ENCODE data around the gene BAHD1. TPM values are rescaled to one million over a fixed set of nuclear protein-coding genes. Genes with fewer than 3 reads are reported as not detected.

The BAHD1 gene
- total RNA-seq, 1 donor from 2014 or later: 17.7 TPM

DNA sequence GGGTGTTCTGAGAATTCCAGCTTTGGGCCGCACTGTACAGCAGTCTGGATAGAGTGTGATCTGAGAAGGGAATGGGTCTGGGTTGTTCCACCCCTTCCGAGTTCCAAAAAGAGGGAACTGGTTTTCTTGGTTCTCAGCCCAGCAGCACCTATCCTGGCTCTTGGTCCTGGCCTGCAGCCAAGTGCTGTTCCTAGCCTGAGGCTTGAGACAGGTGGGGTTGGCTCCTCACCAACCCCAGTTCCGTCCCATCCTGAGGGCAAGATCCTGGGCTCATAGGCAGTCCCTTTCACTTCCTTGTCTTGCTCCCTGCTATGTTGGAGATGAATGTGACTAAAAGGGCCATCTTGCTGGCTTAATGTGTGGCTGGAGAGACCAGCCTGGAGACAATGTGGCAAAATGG, 20.0 kb upstream of the BAHD1 start:
- intact Hi-C loops (cut with DNase I): loop anchor here (1.0 to 10.0 kb wide), 4 partner anchors 52 to 356 kb away; partner anchors contain the start of gene CCDC9B
- no peak for DNase-seq (ENCODE audit: low spot score)

DNA sequence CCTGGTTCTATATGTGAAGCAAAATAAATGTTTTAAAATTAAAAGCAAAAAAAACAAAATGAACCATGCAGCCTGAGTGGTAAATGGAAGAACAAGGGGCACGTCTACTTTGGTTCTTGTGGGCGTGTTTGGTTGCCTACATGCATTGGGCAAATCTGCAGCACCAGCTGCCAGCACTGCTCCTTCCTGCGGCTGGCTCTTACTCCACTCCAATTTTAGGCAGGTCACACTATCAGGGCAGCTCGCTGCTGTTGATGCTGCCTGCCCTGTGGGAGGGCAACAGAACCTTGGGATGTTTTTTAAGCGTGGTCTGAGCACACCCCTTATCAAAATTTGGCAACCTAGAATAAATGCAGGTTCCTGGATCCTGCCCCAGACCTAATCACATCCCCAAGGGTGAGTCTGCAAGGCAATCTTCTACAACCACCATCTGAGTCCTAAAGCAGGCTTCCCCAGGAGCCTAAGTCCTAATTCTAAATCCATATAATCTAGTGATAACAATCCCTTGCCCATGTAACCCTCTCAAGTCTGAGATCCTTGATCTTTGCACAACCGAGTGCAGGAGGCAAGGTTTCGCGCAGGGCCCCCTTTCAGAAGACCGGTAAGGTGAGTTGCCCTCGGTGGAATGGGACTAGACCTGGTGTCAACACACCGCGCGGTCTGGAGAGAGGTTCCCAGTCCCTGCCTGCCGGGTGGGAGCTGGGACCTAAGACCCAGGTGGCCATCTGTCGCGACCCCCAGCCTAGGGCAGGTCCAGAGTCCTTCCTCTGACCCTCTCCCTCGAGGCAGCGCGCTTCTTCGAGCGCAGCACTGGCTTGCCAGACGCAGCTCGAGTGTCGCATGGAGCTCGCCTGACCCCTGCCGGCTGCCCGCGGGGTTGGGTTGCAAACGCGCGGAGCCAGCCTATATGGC, 19.3 kb upstream of the BAHD1 start:
- intact Hi-C loops (cut with DNase I): loop anchor here (1.0 to 10.0 kb wide), 5 partner anchors 53 to 357 kb away; partner anchors contain the start of gene CCDC9B
- peak; percentile 94 for DNase-seq (ENCODE audit: low spot score)

DNA sequence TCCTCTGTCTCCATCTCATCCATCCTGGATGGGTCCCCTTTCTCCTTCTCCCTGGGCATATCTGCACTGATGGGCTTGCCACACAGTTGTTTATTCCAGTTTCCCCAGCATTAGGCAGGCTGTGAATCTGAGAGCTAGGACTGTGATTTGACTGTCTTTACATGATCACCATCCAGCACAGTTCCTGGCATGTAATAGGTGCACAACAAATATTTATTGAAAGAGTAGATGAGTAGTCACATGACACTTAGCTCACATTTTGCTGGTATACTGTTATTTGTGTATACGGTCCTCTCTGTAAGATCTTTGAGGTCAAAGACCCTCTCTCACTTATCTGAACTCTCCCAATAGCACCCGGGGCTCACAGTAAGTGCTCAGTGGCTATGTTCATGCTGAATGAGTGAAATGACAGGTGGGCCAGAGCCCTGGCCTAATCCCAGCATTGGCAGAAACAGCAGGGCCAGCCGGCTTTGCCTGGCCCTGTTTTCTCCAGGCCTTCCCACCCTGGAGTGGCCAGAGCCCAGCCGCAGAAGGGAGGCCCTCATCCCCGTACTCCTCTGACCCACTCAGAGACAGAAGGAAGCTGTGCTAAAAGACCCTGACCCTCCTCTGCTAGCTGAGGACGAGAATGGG, 16.2 kb upstream of the BAHD1 start:
- intact Hi-C loops (cut with DNase I): loop anchor here (10.0 kb wide), 1 partner anchor 360 kb away; no protein-coding TSS in a partner anchor
- DNase-seq (ENCODE audit: low spot score): no peak

DNA sequence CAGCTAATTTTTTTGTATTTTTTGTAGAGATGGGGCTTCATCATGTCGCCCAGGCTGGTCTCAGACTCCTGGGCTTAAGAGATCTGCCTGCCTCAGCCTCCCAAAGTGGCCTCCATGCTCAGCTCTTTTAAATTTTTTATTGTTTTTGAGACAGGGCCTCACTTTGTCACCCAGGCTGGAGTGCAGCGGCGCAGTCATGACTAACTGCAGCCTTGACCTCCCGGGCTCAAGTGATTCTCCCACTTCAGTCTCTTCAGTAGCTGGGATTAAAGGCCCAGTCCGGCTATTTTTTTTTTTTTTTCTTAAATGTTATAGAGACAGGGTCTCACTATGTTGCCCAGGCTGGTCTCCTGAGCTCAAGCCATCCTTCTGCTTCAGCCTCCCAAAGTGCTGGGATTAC, 15.1 kb upstream of the BAHD1 start:
- no peak for DNase-seq (ENCODE audit: low spot score)
- intact Hi-C loops (cut with DNase I): loop anchor here (10.0 kb wide), 1 partner anchor 361 kb away; no protein-coding TSS in a partner anchor

DNA sequence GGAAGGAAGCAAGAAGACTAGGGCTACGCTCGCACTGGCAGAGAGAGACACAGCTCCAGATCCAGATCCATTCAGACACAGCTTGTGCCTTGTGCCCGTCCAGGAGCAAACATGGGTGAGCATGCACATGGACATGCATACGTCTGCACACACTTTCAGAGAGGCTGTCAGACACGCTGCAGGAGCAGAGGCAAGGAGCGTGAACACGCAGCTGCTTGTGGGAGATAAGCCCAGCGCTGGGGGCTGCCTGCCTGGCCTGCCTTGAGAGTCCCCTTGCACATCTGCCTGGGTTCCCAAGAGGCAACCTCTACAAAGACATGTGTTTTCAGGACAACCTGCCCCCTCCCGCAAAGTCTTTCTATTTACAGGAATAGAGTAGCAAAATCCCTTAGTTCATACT, 13.6 kb upstream of the BAHD1 start:
- DNase-seq (ENCODE audit: low spot score): no peak
- intact Hi-C loops (cut with DNase I): loop anchor here (10.0 kb wide), 1 partner anchor 362 kb away; no protein-coding TSS in a partner anchor

DNA sequence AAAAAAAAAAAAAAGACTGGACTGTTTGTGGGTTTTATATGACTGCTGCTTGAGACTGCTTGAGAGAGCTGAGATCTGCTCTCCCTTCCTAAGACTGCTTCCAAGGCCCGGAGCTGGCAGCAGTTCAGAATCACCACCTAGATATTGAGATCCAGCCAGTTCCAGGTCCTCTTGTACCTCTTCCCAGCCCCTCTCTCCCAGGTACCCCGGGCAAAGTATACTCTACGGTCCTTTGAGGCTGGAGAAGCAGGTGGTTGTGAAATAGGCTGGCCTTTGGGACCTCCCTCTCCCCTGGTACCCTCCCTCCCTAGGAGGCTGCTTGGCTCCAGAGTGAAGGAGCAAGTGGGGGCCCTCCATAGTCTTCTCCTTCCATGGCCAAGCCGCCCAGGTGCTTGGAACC, 12.6 kb upstream of the BAHD1 start:
- intact Hi-C loops (cut with DNase I): loop anchor here (10.0 kb wide), 1 partner anchor 363 kb away; no protein-coding TSS in a partner anchor

DNA sequence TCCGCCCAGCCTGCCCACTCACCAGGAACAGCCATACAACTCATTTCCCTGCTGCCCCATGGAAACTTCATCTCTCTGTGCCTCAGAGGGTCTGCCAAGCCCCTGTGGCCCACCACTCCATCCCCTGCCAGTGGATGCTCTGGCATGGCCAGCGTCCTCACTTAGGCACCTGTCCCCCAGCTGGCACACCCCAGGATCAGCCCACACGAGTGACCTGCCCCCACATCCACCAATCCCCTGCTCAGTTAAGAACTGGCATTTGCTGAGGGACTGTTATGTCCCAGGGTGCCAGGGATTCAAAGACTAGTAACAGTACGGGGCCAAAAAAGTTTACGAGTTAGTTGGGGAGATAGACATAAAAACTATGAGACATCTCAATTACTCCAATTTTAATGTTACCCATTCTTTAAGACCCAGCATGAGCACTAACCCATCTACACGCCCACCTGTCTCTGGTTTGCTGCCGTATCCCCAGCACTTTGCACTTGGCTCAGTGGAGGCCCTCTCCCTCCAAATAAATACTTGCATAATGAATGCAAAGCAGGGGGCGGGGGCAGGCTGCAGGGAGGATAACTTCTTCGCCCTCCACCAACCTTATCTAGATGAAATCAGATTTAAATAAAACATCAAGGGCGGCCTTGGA, 11.6 kb upstream of the BAHD1 start:
- intact Hi-C loops (cut with DNase I): loop anchor here (10.0 kb wide), 1 partner anchor 364 kb away; no protein-coding TSS in a partner anchor
- no peak for DNase-seq (ENCODE audit: low spot score)

More for the DNA sequence above, 12.6 kb upstream of the BAHD1 start:
- DNase-seq (ENCODE audit: low spot score): no peak

DNA sequence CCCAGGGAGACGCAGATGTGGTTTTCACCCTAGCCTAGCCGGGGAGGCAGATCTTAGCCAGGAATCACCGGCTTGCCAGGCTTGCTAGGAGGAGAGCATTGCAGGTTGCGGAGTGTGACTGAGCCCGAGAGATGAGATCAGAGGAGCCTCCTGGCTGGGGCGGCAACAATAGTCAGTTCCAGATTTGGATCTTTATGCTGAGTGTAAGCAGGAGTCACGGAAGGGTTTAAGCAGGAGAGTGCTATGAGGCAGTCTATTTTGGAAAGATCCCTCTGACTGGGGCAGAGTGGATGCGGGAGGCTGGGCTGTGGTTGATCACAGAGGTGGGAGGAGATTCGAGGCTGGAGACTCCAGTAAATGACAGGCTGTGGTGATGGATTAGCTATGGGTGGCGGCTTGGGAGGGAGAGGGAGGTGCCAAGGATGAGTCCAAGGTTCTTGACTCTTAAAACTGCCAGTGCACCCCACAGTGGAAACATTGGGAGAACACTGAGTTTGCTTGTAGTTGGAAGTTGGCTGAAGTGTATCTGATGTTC, 10.4 kb upstream of the BAHD1 start:
- intact Hi-C loops (cut with DNase I): no loop called here
- no peak for DNase-seq (ENCODE audit: low spot score)

DNA sequence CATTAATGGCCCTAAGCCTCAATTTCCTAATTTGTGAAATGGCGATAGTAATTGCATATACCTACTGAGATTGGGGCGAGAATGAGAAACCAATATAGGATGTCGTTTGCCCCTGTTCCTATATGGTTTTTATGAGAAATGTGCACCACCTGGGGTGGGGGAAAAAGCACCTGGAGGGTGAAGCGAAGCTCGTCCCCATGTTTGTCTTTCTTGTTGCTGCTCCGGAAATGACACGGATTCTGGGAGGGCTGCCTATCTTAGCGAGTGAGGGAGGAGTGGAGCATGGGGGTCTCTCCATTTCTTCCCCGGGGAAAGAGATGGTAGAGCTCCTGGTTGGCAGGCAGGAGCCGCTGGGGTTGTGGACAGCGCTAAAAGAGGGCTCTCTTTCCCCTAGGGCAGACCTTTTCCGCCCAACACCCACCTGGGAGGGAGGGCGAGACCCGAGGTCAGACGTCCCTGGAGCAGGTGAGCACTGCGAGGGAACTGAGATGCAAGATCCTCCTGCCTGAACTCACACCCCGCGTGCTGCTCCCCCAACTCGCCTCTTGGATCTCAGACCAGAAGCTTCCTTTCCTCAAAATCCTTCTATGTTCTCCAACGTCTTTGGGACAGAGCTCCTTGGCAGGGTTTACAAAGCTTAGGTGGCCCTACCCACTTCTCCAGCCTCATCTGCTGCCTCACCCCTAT, 5.6 kb upstream of the BAHD1 start:
- DNase-seq (ENCODE audit: low spot score): no peak

DNA sequence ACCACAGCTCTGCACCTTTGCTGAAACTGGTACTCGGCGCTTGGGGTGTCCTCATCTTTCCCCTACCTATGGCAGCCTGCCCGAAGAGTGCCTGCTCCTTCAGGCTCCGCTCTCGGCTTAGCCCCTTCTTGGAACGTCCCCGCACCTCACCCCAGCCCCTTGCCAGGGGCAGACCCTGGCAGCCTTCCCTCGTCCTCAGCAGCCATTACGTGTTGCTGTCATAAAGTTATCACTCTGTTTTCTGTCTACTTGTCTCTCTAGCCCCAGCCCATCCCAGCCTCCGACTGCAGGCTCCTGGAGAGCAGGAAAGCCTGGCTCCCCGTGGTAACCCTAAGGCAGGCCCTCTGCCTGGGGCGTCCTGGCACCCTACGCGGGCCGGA, 5.1 kb upstream of the BAHD1 start:
- intact Hi-C loops (cut with DNase I): no loop called here

More for the DNA sequence above, 5.6 kb upstream of the BAHD1 start:
- intact Hi-C loops (cut with DNase I): no loop called here

DNA sequence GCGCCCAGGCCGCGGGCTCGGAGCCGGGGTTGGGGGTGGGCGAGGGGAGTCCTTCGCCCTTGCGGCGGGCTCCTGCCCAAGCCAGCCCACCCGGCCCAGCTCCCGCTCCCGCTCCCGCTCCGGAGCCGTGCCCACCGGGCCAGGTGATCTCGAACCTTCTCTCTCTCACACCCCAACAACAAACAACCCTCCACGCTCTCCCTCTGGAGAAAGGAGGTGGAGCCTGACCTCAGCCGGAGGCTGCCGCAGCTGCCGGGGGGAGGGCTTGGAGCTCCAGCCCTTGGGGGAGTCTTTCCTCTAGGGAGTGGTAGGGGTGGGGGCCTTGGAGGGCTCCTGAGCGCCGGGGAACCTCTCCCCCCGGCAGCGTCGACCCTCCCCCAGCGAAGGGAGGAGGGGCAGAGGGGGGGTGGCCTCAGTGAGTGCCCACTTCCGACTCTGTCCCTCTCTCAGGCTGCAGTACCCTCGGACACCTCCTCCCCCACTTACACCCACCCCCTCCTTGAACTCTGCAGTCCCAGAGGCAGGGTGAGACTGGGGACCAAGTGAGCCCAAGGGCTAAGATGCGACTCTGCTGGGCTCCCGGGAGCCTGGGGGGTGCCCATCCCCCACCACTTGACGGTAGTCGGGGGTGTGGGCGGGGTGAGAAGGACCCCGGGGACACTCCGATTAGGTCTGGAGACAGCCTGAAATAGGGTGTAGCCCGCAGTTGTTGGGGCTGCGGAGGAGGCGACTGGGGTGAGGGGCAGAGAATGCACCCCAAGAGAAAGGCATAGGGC, 4.4 kb upstream of the BAHD1 start:
- intact Hi-C loops (cut with DNase I): no loop called here
- DNase-seq (ENCODE audit: low spot score): no peak

More for the DNA sequence above, 5.1 kb upstream of the BAHD1 start:
- no peak for DNase-seq (ENCODE audit: low spot score)

DNA sequence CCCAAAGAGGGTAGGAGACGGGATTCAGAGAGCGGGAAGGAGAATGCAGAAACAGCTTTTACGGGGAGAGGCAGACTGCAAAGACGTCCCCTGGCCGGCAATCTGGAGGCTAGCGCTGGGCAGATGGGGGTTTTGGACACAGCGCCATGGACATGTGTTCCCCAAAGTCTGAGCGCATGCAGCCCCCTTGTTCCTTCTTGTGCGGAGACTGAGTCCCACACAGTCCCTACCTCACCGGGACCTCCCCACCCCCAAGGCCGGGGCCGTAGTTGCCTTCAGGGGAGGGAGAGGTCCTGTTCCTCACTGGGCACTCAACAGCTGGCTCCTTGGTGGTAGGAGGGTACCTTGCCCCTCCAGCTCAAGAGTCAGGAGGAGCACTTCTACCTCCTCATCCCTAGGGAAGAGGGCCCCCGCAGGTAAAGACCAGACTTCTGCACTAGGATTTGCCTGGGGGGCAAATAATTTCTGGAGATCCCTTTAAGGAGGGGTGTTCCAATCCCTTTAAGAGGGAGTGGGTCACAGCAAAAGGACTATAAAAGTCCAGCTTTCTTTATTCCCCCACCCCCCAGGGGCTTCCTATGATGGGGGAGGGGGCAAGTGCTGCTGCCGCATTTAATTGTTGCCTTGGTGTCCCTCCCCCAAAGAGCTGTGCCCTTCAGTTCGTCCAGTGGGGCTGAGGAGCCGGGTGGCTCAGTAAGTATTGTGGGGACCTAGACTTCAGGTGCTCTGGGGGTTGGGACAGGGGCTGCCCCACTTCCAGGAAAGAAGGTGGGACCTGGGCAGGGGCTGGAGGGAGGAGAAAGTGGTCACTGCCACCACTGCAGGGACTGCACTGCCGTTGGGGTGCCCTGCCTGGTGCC, 3.6 kb upstream of the BAHD1 start:
- intact Hi-C loops (cut with DNase I): no loop called here
- DNase-seq (ENCODE audit: low spot score): no peak

DNA sequence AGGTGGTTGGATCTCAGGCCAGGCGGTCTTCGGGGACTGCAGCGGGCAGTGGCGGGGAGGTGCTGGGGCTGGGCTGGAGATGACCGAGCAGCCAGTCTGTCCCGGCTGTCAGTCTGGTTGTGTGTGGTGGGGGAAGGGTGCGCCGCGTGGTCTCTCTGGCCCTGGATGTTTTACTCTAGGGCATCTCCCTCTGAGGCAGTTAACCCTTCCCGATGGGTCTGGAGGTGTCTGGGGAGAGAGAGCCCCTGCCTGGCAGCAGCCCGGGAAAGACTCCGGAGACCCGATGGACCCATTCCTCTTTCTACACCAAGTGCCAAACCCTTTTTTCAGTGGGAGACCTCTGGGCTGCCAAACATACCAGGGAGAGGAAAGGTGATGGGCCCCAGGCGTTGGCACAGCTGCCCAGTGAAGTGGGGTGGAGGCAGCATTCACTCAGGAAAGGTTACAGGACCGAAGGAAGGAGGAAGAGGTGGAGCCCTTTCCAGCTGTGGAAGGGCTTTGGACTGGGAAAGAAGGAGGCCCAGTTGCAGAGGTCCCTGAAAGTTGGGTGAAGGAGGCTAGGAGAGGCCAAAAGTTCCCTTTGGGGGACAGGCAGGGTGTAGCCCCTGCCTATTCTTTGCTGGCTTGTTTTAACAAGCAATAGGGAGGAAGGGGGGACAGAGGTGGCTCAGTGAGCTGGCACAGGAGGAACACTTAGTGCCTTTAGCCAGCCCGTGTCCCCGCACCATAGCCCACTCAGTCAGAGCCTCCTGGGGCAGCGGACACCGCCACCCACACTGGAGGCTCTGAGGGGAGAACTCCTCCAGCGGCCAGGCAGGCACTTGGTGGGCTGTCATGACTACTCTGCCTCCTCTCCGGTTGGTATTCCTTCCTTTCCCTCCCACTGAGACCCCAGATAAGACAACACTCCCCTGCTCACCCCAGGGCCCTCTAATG, 2.7 kb upstream of the BAHD1 start:
- intact Hi-C loops (cut with DNase I): no loop called here

DNA sequence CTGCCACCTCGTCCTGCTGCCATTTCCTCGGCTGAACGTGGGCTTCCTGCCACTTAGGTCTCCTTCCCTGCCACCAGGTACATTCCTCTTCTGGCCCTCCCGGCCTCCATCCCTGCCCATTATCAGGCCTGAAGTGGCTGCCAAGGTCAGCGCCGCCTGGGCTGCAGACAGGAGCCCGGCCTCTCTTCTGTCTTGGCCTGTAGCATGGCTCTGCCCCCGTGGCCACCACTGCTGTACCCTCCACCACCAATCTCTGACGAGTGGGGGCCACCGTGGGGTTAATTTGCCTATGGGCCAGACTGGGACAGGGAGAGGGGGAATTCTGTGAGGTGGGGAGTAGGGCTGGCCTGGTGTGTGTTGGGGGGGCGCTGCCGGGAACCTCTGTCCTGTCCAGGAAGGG, 2.0 kb upstream of the BAHD1 start:
- no peak for DNase-seq (ENCODE audit: low spot score)
- intact Hi-C loops (cut with DNase I): no loop called here

More for the DNA sequence above, 2.7 kb upstream of the BAHD1 start:
- DNase-seq (ENCODE audit: low spot score): no peak

DNA sequence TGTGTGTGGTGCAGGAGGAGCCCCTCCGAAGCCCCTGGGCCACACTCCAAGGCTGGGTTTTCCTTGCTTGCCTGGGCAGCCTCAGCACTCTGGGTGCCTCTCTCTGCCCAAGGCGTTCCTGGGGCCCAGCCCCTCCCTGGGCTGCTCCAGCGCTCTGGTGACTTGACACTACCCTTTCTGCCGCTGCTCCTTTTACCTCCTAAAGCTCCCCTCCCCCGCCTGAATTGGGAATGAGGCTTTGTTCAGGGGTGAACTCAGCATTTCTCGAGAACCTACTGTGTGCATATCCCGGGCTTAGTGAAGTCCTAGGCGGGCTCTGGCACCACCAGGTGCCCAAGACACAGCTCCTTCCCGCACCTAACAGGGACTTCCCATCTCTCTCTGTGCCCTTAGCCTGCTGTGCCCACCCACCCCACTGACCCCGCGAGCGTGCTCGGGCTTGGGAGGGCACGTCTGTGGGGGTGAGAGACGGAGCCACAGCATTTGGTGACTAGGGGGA, 1.2 kb upstream of the BAHD1 start:
- intact Hi-C loops (cut with DNase I): no loop called here
- DNase-seq (ENCODE audit: low spot score): no peak
